Thyroid gland (tissue), 4 donors: ENCODE results near the gene MALAT1.

ENCODE experiments used
- POLR2A ChIP-seq, 2 donors: fragments of 450-650 bp; IDR thresholded peaks; one replicate each; pipeline ENCODE4 v1.6.1; 2017; ENCODE audit warnings: antibody characterized with exemption in 2 of 2, mild to moderate bottlenecking in 2 of 2, moderate library complexity in 1 of 2
- TF ChIP-seq, protein P1 (sequence below), 6 experiments: fragments of 200-600 bp in 3 of 6; fragments of 450-650 bp in 3 of 6; sonication (generic) in 3 of 6; IDR thresholded peaks; one replicate each; pipeline ENCODE4 v1.5.1; 2016 to 2019; ENCODE audit warnings: antibody characterized with exemption in 6 of 6, mild to moderate bottlenecking in 2 of 6, inconsistent platforms in 1 of 6, moderate library complexity in 1 of 6

DNA sequence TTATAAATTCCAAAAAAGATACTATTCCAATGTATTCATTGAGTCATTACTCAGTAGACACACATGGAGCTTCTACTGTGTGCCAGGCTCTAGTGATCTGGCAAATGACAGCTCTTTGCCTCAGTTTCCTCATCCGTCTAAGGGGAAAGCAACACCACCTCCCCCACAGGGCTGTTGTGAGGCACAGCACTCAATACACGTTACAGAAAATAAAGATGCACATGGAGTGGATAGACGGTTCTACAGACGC is 6.5 kb upstream of the MALAT1 start:
- TF ChIP-seq, protein P1, sequence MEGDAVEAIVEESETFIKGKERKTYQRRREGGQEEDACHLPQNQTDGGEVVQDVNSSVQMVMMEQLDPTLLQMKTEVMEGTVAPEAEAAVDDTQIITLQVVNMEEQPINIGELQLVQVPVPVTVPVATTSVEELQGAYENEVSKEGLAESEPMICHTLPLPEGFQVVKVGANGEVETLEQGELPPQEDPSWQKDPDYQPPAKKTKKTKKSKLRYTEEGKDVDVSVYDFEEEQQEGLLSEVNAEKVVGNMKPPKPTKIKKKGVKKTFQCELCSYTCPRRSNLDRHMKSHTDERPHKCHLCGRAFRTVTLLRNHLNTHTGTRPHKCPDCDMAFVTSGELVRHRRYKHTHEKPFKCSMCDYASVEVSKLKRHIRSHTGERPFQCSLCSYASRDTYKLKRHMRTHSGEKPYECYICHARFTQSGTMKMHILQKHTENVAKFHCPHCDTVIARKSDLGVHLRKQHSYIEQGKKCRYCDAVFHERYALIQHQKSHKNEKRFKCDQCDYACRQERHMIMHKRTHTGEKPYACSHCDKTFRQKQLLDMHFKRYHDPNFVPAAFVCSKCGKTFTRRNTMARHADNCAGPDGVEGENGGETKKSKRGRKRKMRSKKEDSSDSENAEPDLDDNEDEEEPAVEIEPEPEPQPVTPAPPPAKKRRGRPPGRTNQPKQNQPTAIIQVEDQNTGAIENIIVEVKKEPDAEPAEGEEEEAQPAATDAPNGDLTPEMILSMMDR (IDR thresholded peaks at IDR 0.05) = no peak
- no peak for TF ChIP-seq POLR2A (IDR thresholded peaks at IDR 0.05)
